HT-29 (cell line): ENCODE data around the gene KIAA1328. TPM values are rescaled to one million over a fixed set of nuclear protein-coding genes. Genes with fewer than 3 reads are reported as not detected.
A peak's percentile ranks its signal among the peaks of the same experiment; 100 is the strongest.
"Not testable (repeated sequence)": the region's sequence is repeated elsewhere in the genome, so short reads cannot be mapped to it uniquely, and the experiment has no call there.

Experiments
- DNase-seq: peaks from one replicate; pipeline ENCODE4 v3.0.0-alpha.2; 2015; ENCODE audit warnings: low spot score
- total RNA-seq: library from RNA; depleted of rRNA; stranded (reverse); fragments of >200 nt; shearing (Covaris generic); gene quantifications from 2 replicates; pipeline ENCODE4 v1.2.3, GENCODE V29; 2014; rRNA removed

The KIAA1328 gene
- 1.8 and 2.5 TPM in 2 replicates for total RNA-seq

GRCh38 chr18:36828630-36829361 lies at the start of gene KIAA1328, which contains the start of gene TPGS2:
TSS of gene KIAA1328 (plus strand) at chr18:36829127. CDS start at chr18:36829139, 12 bp downstream.
TSS of gene TPGS2 (minus strand) at chr18:36829002. CDS start at chr18:36828767, 235 bp downstream.
- DNase-seq, result peak; percentile 75

GRCh38 chr18:36780748-36781147 lies 48.2 kb upstream of the KIAA1328 start:
- DNase-seq, result no peak

- no peak for DNase-seq
These were observed 46.2 kb upstream of the KIAA1328 start for GRCh38 chr18:36782710-36783109.

GRCh38 chr18:36783792-36784191 lies 45.1 kb upstream of the KIAA1328 start:
- no peak for DNase-seq

- no peak for DNase-seq
These were observed 42.2 kb upstream of the KIAA1328 start for GRCh38 chr18:36786686-36787085.

- DNase-seq, result no peak
These were observed 36.2 kb upstream of the KIAA1328 start for GRCh38 chr18:36792634-36793283.

- DNase-seq, result no peak
These were observed 30.0 kb upstream of the KIAA1328 start for GRCh38 chr18:36798738-36799473.

- no peak for DNase-seq
These were observed 23.8 kb upstream of the KIAA1328 start for GRCh38 chr18:36805105-36805504.

GRCh38 chr18:36808681-36809080 lies 20.2 kb upstream of the KIAA1328 start:
- DNase-seq, result no peak

- DNase-seq, result peak; percentile 41
These were observed 19.1 kb upstream of the KIAA1328 start for GRCh38 chr18:36809590-36810381.

GRCh38 chr18:36811430-36811829 lies 17.5 kb upstream of the KIAA1328 start:
- no peak for DNase-seq

- no peak for DNase-seq
These were observed 17.0 kb upstream of the KIAA1328 start for GRCh38 chr18:36811955-36812354.

- no peak for DNase-seq
These were observed 16.2 kb upstream of the KIAA1328 start for GRCh38 chr18:36812678-36813077.

- no peak for DNase-seq
These were observed 15.7 kb upstream of the KIAA1328 start for GRCh38 chr18:36813101-36813775.

GRCh38 chr18:36813824-36814223 lies 15.1 kb upstream of the KIAA1328 start:
- no peak for DNase-seq

- DNase-seq, result no peak
These were observed 13.9 kb upstream of the KIAA1328 start for GRCh38 chr18:36814994-36815393.

- not testable (repeated sequence) for DNase-seq
These were observed 12.8 kb upstream of the KIAA1328 start for GRCh38 chr18:36816096-36816495.

GRCh38 chr18:36817039-36817438 lies 11.9 kb upstream of the KIAA1328 start:
- DNase-seq, result no peak

- no peak for DNase-seq
These were observed 10.3 kb upstream of the KIAA1328 start for GRCh38 chr18:36818652-36819051.

- DNase-seq, result no peak
These were observed 9.3 kb upstream of the KIAA1328 start for GRCh38 chr18:36819621-36820020.

GRCh38 chr18:36821681-36822080 lies 7.2 kb upstream of the KIAA1328 start:
- no peak for DNase-seq
